DMS79 (cell line): ENCODE data around the gene GIPC2.
A peak's percentile ranks its signal among the peaks of the same experiment; 100 is the strongest.
"Not testable (repeated sequence)": the region's sequence is repeated elsewhere in the genome, so short reads cannot be mapped to it uniquely, and the experiment has no call there.

Experiments
- DNase-seq: peaks from one replicate; lab custom pipeline; 2025; lab: John Stamatoyannopoulos, UW

GIPC2 gene

DNA sequence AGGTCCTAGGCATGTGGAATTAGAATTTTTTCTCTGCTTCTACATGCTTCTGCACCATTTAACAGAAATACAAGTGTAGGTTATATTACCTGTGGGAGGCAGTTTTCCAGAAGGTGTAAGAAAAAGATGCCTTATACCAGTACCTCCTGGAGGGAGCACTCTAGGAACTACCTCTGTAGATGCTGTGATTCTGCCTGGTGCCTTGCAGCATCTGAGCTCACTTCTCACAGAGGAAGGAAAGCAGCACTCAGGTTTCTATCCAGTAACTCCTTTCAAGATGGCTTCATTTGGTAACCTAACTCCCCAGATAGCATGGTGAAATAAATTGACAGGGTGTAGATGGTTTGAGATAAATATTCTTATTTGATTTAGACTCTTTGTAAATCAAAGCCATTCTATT, 50.3 kb downstream of the GIPC2 start:
- DNase-seq, result no peak

- DNase-seq, result no peak
Observed at GRCh38 chr1:78096976-78097375, 51.2 kb downstream of the GIPC2 start.

DNA sequence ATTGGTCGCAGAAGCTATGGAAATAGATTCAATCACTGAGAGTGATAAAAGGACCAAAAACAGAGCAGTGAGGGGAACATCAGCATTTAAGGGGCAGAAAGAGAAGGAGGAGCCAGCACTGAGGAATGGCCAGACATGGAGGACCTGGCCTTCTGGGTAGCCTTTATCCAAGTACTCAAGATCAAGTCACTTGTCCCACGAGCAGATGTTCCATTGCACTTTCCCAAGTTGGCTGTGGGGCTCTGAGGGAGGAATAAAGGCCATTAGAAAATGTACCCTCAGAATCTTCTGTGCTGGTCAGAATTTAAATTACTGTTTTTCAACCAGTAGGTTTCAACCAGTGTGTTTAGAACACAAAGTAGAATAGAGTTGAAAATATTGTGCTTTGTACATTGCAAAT, 55.3 kb downstream of the GIPC2 start:
- DNase-seq, result no peak

- DNase-seq, result no peak
Observed at GRCh38 chr1:78101514-78101913, 55.7 kb downstream of the GIPC2 start.

DNA sequence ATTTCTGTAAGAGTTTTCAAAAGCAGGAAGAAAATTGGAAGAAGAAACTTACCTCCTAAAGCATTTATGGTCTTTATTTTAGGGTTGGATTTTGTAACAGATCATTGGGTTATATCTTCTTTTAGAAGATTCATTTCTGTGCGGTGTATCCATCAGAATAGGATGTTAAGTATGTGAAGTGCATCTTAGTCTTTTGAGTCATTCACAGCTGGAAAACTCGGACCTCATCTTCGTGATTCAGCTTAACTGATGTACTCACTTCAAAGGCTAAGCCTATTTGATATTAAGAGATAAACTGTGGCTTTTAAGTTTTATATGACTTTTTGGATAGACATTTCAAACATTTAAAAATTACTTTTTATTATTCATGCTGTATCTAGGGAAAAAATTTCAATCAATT, 56.3 kb downstream of the GIPC2 start:
- DNase-seq, result no peak

GRCh38 chr1:78102916-78103315, 57.1 kb downstream of the GIPC2 start:
- no peak for DNase-seq

GRCh38 chr1:78104322-78104721, 58.6 kb downstream of the GIPC2 start:
- DNase-seq, result no peak

DNA sequence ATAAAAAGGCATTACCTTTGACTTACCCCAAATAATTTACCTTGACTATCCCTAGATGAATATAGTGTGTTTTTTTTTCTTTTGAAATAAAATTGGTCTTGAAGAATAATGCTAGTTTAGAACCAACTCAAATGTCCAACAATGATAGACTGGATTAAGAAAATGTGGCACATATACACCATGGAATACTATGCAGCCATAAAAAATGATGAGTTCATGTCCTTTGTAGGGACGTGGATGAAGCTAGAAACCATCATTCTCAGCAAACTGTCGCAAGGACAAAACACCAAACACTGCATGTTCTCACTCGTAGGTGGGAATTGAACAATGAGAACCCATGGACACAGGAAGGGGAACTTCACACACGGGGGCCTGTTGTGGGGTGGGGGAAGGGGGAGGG, 63.9 kb downstream of the GIPC2 start:
- DNase-seq, result not testable (repeated sequence)

DNA sequence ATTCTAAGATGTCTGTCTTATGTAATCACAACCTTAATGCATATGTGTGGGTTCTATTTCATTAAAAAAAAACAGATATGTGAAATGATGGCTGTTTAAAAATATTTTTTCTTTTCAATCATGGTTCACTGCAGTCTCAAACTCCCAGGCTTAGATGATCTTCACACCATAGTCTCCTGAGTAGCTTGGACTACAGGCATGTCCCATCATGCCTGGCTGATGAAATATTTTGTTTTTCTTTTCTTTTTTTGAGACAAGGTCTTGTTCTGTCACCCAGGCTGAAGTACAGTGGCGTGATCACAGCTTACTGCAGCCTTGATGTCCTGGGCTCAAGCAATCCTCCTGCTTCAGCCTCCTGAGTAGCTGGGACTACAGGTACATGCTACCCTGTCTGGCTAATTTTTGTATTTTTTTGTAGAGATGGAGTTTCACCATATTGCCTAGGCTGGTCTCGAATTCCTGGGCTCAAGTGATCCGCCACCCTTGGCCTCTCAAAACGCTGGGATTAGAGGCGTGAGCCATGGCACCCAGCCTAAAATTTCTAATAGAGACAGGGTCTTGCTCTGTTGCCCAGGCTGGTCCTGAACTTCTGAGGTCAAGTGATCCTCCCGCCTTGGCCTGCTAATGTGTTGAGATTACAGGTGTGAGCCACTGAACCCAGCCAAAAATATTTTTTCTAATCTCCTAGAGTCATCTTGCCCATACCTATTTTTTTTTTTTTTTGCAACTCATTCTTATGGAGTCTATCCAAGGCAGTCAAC, 67.6 kb downstream of the GIPC2 start:
- no peak for DNase-seq

- DNase-seq, result peak; percentile 31
Observed at GRCh38 chr1:78114034-78114956, 68.5 kb downstream of the GIPC2 start.

DNA sequence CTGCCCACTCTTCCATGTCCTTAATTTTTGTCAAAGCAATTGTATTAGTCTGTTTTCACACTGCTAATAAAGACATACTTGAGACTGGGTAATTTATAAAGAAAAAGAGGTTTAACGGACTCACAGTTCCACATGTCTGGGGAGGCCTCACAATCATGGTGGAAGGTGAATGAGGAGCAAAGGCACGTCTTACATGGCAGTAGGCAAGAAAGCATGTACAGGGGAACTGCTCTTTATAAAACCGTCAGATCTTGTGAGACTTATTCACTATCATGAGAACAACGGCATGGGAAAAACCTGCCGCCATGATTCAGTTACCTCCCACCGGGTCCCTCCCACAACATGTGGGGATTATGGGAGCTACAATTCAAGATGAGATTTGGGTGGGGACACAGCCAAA, 74.7 kb downstream of the GIPC2 start:
- not testable (repeated sequence) for DNase-seq

- DNase-seq, result no peak
Observed at GRCh38 chr1:78121710-78122109, 75.9 kb downstream of the GIPC2 start.

DNA sequence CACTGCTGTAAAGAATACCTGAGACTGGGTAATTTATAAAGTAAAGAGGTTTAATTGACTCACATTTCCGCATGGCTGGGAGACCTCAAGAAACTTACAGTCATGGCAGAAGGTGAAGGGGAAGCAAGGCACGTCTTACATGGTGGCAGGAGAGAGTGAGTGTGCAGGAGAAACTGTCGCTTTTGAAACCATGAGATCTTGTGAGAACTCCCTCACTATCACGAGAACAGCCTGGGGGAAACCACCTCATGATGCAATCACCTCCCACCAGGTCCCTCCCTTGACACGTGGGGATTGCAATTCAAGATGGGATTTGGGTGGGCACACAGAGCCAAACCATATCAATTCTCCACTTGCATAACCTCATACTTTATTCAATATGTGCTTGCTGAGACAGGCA, 76.6 kb downstream of the GIPC2 start:
- DNase-seq, result no peak

DNA sequence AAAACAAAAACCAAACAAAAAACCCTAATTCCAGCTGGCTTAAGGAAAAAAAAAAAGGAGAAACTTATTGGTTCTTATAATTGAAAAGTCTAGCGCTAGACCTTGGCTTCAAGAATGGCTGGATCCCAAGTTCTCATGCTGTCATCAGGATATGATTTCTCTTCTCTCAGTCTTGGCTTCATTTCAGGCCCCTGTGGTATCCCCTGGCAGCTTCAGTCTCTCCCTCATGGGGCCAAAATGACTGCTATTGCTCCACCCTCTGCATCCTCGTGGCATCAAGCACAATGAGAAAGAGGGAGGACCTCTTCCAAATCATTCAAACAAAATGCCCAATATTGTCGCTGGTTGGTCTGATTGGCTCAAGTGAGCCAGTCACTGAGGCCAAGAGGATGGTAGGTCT, 80.7 kb downstream of the GIPC2 start:
- no peak for DNase-seq

DNA sequence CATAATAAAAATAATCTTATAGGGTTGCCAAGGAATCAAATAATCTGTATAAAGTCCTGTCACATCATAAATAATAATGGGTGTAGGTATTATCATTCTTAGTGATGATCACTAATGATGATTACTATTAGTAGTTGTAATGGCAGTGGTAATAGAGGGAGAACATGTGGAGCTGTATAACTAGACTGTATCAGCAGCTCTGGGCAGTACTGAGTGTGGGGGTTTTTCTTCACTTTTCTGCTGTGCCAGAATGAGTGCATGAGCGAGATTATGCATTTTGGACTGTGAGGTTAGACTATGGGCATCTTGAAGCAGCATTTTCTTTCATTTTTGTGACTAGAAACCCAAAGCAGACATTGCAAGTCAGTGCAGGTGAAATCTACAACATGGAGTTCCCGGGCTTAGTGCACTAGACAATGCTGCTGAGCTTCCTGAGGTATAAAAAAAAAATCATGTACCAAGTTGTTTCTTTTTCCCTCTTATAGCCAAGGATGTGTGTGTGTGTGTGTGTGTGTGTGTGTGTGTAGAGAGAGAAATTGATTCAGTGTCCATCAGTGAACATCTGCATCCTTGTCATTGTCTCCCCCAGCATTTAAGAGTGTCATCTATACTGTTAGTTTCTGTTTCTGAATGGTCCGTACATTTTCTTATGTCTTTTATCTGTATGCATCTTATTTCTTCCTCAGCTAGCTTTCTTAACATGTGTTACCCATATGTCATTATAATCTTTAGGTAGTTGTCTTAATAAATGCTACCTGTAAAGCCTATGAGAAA, 86.6 kb downstream of the GIPC2 start:
- DNase-seq, result no peak

GRCh38 chr1:78132948-78133322, 87.2 kb downstream of the GIPC2 start:
- no peak for DNase-seq

- no peak for DNase-seq
Observed at GRCh38 chr1:78136680-78137079, 90.9 kb downstream of the GIPC2 start.

DNA sequence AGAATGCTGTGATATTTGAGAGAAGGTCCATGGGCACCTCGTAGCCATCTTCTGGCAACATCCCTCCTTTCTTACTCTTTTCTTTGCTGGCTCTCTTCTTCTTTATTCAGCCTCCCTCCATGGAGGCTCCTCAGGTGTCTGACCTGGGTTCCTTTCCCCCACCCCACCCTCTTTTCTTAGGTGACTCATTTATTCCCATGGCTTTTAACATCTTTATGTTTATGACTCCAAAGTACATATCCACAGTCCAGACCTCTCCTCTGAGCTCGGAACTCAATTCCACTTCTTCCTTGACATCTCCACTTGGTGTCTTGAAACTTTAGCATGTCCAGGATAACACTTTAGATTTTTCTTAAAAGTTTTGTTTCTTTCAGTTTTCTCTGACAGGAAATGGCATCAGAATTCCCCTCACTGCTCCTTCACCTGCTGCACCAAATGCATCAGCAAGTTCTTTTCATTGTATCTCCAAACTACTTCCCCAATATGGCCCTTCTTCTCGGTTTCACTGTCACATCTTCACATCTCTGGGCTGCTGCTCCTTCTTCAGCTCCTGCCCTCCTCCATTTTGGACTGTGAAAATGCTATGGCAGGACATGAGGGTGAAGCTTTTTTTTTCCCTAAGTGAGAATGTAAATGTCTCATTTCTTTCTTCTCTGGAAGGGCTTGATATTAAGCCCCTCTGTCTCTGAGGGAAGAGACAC, 95.9 kb downstream of the GIPC2 start:
- no peak for DNase-seq

GRCh38 chr1:78142736-78143135, 97.0 kb downstream of the GIPC2 start:
- DNase-seq, result no peak

DNA sequence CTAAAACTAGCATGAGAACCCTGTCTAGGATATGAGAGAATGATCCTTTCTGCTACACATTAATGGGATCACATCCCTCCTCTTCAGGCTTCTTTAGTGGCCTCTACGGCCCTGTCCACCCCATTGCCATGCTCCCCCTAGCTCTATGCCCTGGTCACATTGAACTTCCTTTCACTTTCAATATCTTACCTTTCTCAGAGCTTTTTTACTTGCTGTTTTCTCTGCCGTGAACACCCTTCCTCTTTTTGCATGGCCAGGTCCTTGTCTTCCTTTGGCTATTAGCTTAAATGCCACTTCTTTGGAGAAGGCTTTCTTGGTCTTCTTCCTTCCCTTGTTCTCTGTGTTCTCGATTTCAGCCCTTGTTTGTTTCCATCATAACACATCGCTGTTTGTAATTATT, 97.4 kb downstream of the GIPC2 start:
- no peak for DNase-seq

DNA sequence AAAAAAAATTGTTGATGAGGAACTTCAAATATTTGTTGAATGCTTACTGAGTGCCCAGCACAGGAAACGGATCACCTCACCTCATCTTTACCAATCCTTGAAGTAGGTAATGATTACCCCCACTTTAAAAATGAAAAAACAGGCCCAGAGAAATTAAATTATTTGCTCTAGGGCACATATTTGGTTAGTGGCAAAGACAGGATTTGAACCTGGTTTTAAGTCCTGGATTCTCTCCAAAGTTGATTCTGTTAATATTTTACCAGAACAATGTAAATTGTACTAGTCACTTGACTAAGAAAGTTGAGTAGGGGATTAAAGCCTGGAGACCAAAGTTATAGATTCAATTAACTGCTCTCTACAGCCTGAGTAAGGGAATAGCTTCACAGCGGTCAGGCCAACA, 97.9 kb downstream of the GIPC2 start:
- no peak for DNase-seq

GRCh38 chr1:78145105-78145580, 99.4 kb downstream of the GIPC2 start:
- no peak for DNase-seq
